ENCODE measurements around the gene LGI2. TPM values are rescaled to one million over a fixed set of nuclear protein-coding genes. Genes with fewer than 3 reads are reported as not detected.

Gene LGI2
- total RNA-seq, 1 donor from 2014 or later = 1.6 TPM

DNA sequence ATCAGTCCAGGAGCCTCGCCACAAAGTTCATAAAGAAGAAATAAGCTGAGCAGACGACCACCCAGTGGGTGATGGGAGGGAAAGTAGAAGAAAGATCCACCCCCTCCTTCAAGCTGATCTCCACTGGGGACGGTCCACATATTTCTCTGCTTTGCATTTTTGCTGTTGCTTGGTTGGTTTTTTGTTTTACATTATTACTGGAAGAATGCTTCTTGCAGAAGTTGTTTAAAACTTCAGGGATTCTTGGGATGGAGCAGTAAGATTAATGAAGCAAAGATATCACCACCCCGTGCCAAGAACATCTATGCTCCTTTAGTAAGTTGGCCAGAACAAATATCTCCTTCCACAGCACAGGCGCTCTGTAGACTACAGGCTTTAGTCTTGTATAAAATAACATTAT, 30.1 kb downstream of the LGI2 start:
- H3K27me3 ChIP-seq (ENCODE audit: control insufficient read depth in 3 of 3, insufficient read depth in 3 of 3, low read length in 3 of 3) = no peaks in the 10 kb centered on the region
- no peak overlapping the region for H3K27ac ChIP-seq (ENCODE audit: low read depth, low read length)
- H3K36me3 ChIP-seq (ENCODE audit: control insufficient read depth in 3 of 3, insufficient read depth in 3 of 3, low read length in 3 of 3) = no peaks in the 10 kb centered on the region
- H3K4me3 ChIP-seq (ENCODE audit: low read length in 3 of 3) = no peak overlapping the region
- H3K9ac ChIP-seq (ENCODE audit: low read depth in 1 of 3, low read length in 3 of 3) = no peak overlapping the region
- H3K4me1 ChIP-seq (ENCODE audit: control insufficient read depth in 3 of 3, insufficient read depth in 3 of 3, low read length in 3 of 3) = peaks cover 0 to 3% (median 2%) of the 10 kb centered on the region in 3 donors
- H3K9me3 ChIP-seq (ENCODE audit: control insufficient read depth in 3 of 3, low read length in 3 of 3) = no peaks in the 10 kb centered on the region

DNA sequence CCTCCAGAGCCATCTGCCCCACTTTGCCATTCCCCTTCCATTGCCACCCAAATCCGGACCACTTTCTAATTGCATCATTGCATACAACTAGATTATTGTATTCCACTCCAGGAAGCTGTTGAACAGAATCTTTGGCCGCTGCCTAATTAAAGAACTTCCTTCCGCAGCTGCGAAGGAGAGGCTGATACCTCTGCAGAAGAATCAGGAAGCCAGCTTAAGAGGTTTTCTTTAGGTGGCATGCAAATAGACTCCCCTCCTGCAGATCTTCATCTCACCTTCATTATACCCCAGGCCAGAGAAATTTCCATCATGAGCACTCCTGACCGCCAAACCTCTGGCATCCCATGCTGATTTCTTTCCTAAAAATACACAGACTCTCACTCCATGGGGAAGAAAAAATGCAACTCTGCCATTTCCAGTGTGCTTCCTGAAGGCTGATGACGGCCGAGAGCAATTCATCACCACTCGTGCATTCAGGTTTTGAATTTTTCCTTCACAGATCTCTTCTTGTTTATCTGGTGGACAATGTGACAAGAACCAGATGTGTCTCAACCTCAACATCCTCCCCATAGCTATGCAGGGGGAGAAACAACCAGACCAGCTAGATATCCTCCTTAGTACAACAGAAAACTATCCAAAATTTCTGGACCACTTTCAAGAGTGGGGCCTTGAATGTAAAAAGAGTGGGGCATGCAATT, 31.2 kb downstream of the LGI2 start:
- Histone ChIP-seq H3K27ac (ENCODE audit: low read depth, low read length) (no peak overlapping the region), H3K36me3 (ENCODE audit: control insufficient read depth in 3 of 3, insufficient read depth in 3 of 3, low read length in 3 of 3) (no peaks in the 10 kb centered on the region), H3K4me1 (ENCODE audit: control insufficient read depth in 3 of 3, insufficient read depth in 3 of 3, low read length in 3 of 3) (peaks cover 0 to 3% (median 2%) of the 10 kb centered on the region in 3 donors), H3K27me3 (ENCODE audit: control insufficient read depth in 3 of 3, insufficient read depth in 3 of 3, low read length in 3 of 3) (no peaks in the 10 kb centered on the region), H3K9me3 (ENCODE audit: control insufficient read depth in 3 of 3, low read length in 3 of 3) (no peaks in the 10 kb centered on the region), H3K9ac (ENCODE audit: low read depth in 1 of 3, low read length in 3 of 3) (no peak overlapping the region), H3K4me3 (ENCODE audit: low read length in 3 of 3) (no peak overlapping the region)

- no peaks in the 10 kb centered on the region for H3K36me3 ChIP-seq (ENCODE audit: control insufficient read depth in 3 of 3, insufficient read depth in 3 of 3, low read length in 3 of 3)
- no peak overlapping the region for H3K27ac ChIP-seq (ENCODE audit: low read depth, low read length)
- no peak overlapping the region for H3K9ac ChIP-seq (ENCODE audit: low read depth in 1 of 3, low read length in 3 of 3)
- H3K4me3 ChIP-seq (ENCODE audit: low read length in 3 of 3) = no peak overlapping the region
- H3K4me1 ChIP-seq (ENCODE audit: control insufficient read depth in 3 of 3, insufficient read depth in 3 of 3, low read length in 3 of 3) = no peaks in the 10 kb centered on the region
- H3K9me3 ChIP-seq (ENCODE audit: control insufficient read depth in 3 of 3, low read length in 3 of 3) = no peaks in the 10 kb centered on the region
- H3K27me3 ChIP-seq (ENCODE audit: control insufficient read depth in 3 of 3, insufficient read depth in 3 of 3, low read length in 3 of 3) = no peaks in the 10 kb centered on the region
Observed at GRCh38 chr4:24995346-24995919, 35.3 kb downstream of the LGI2 start.

DNA sequence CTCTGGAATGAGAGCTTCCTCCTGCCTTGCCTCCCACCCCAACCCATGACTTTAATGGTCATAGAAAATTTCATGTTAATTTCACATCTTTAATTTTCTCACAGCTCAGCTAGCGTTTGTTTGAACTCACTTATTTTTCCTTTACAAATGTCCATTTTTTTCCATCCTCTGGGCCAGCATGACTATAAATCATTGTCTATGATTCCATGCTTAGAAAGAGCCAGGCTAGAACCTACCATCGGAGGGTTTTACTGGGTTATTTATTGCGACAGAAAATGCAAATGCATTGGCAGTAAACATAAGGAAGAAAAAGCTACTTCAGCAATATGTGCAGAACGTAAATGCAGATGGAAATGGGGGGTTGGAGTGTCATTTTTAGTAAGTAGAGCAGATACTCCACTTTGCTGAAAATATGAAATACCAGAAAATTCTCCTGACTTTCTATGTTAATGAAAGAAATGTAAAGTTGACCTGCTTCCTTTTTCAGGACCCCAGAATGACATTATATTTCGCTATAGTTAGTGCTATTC, 37.1 kb downstream of the LGI2 start:
- H3K4me1 ChIP-seq (ENCODE audit: control insufficient read depth in 3 of 3, insufficient read depth in 3 of 3, low read length in 3 of 3) = no peaks in the 10 kb centered on the region
- H3K9me3 ChIP-seq (ENCODE audit: control insufficient read depth in 3 of 3, low read length in 3 of 3) = peaks cover 0 to 3% (median 0%) of the 10 kb centered on the region in 3 donors
- H3K36me3 ChIP-seq (ENCODE audit: control insufficient read depth in 3 of 3, insufficient read depth in 3 of 3, low read length in 3 of 3) = no peaks in the 10 kb centered on the region
- H3K27me3 ChIP-seq (ENCODE audit: control insufficient read depth in 3 of 3, insufficient read depth in 3 of 3, low read length in 3 of 3) = no peaks in the 10 kb centered on the region
- no peak overlapping the region for H3K9ac ChIP-seq (ENCODE audit: low read depth in 1 of 3, low read length in 3 of 3)
- no peak overlapping the region for H3K4me3 ChIP-seq (ENCODE audit: low read length in 3 of 3)
- H3K27ac ChIP-seq (ENCODE audit: low read depth, low read length) = no peak overlapping the region

DNA sequence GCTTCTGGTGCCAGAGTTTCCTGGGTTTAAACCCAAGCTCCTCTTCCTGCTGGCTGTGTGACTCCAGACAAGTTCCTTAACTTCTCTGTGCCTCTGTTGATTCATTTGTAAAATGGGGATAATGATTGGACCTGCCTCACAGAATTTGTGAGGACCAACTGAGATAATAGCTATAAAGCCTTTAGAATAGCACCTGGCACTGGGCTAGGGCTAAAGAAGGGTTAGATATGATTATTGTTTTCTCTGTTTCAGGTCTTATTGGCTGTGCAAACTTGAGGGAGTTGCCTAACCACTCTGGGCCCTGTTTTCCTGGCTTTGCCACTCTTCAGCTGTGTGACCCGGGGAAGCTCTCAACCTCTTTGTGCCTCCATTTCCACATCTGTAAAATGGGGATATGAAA, 37.8 kb downstream of the LGI2 start:
- H3K27me3 ChIP-seq (ENCODE audit: control insufficient read depth in 3 of 3, insufficient read depth in 3 of 3, low read length in 3 of 3) = no peaks in the 10 kb centered on the region
- H3K27ac ChIP-seq (ENCODE audit: low read depth, low read length) = no peak overlapping the region
- H3K9ac ChIP-seq (ENCODE audit: low read depth in 1 of 3, low read length in 3 of 3) = no peak overlapping the region
- no peak overlapping the region for H3K4me3 ChIP-seq (ENCODE audit: low read length in 3 of 3)
- no peaks in the 10 kb centered on the region for H3K4me1 ChIP-seq (ENCODE audit: control insufficient read depth in 3 of 3, insufficient read depth in 3 of 3, low read length in 3 of 3)
- H3K36me3 ChIP-seq (ENCODE audit: control insufficient read depth in 3 of 3, insufficient read depth in 3 of 3, low read length in 3 of 3) = no peaks in the 10 kb centered on the region
- H3K9me3 ChIP-seq (ENCODE audit: control insufficient read depth in 3 of 3, low read length in 3 of 3) = peaks cover 0 to 3% (median 0%) of the 10 kb centered on the region in 3 donors

DNA sequence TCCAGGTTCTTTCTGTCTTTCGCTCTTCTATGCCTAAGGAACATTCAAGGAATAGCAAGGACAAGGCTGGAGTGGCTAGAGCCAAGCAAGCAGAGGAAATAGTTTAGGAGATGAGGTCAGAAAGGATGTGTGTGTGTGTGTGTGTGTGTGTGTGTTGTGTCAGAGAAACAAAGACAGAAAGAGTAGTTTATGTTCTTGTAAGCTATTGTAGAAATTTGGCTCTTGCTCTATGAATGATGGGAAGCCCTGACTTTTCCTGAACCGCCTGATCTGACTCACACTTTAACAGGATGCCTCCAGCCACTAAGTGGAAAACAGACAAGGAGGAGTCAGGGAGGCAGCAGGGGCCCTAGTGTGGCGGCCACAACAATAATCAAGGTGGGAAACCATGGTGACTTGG, 39.7 kb downstream of the LGI2 start:
- Histone ChIP-seq H3K27ac (ENCODE audit: low read depth, low read length) (peak overlapping the region; percentile 52), H3K9ac (ENCODE audit: low read depth in 1 of 3, low read length in 3 of 3) (no peak overlapping the region), H3K4me1 (ENCODE audit: control insufficient read depth in 3 of 3, insufficient read depth in 3 of 3, low read length in 3 of 3) (no peaks in the 10 kb centered on the region), H3K27me3 (ENCODE audit: control insufficient read depth in 3 of 3, insufficient read depth in 3 of 3, low read length in 3 of 3) (no peaks in the 10 kb centered on the region), H3K36me3 (ENCODE audit: control insufficient read depth in 3 of 3, insufficient read depth in 3 of 3, low read length in 3 of 3) (no peaks in the 10 kb centered on the region), H3K4me3 (ENCODE audit: low read length in 3 of 3) (no peak overlapping the region), H3K9me3 (ENCODE audit: control insufficient read depth in 3 of 3, low read length in 3 of 3) (peaks cover 0 to 3% (median 0%) of the 10 kb centered on the region in 3 donors)

DNA sequence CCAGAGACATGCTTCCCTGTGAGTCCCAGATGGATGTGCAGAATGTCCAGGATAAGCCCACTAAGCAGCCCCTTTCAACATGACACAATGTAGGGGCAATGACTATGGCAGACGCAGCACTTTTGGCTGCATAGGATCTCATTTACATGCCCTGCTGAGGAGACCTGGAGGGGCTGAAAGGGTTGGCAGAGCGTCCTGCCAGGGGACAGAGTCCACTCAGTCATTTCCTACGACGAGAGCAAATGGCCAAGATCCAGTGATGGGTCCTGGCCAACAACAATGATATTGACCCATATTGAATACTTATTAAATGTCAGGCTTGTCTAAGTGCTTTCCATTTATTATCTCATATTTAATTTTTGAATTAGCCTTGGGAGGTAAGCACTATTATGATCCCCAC, 41.4 kb downstream of the LGI2 start:
- H3K9ac ChIP-seq (ENCODE audit: low read depth in 1 of 3, low read length in 3 of 3) = no peak overlapping the region
- peaks cover 0 to 3% (median 0%) of the 10 kb centered on the region in 3 donors for H3K4me1 ChIP-seq (ENCODE audit: control insufficient read depth in 3 of 3, insufficient read depth in 3 of 3, low read length in 3 of 3)
- H3K9me3 ChIP-seq (ENCODE audit: control insufficient read depth in 3 of 3, low read length in 3 of 3) = peaks cover 0 to 3% (median 0%) of the 10 kb centered on the region in 3 donors
- no peak overlapping the region for H3K4me3 ChIP-seq (ENCODE audit: low read length in 3 of 3)
- H3K27me3 ChIP-seq (ENCODE audit: control insufficient read depth in 3 of 3, insufficient read depth in 3 of 3, low read length in 3 of 3) = no peaks in the 10 kb centered on the region
- H3K36me3 ChIP-seq (ENCODE audit: control insufficient read depth in 3 of 3, insufficient read depth in 3 of 3, low read length in 3 of 3) = no peaks in the 10 kb centered on the region
- no peak overlapping the region for H3K27ac ChIP-seq (ENCODE audit: low read depth, low read length)

DNA sequence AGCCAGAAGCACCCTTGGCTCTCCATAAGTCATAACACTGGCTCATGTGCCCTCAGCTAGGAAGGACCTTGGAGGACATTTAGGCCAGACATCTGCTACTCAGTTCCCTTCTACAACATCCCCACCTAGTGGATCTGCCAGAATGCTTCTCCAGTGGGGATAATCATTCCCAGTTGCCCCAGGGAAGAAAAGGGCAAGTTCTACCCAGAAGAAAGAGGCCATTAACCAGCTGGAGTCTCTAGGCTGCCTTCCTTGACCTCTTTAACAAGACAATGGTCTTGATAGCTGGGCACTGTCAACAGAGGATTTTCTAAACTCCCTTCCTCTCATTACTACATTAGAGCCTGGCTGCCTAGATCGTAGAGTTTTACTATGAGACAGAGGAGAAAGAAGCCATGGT, 42.0 kb downstream of the LGI2 start:
- no peaks in the 10 kb centered on the region for H3K27me3 ChIP-seq (ENCODE audit: control insufficient read depth in 3 of 3, insufficient read depth in 3 of 3, low read length in 3 of 3)
- no peak overlapping the region for H3K4me3 ChIP-seq (ENCODE audit: low read length in 3 of 3)
- H3K9ac ChIP-seq (ENCODE audit: low read depth in 1 of 3, low read length in 3 of 3) = no peak overlapping the region
- H3K36me3 ChIP-seq (ENCODE audit: control insufficient read depth in 3 of 3, insufficient read depth in 3 of 3, low read length in 3 of 3) = no peaks in the 10 kb centered on the region
- peaks cover 0 to 3% (median 0%) of the 10 kb centered on the region in 3 donors for H3K4me1 ChIP-seq (ENCODE audit: control insufficient read depth in 3 of 3, insufficient read depth in 3 of 3, low read length in 3 of 3)
- H3K9me3 ChIP-seq (ENCODE audit: control insufficient read depth in 3 of 3, low read length in 3 of 3) = peaks cover 0 to 3% (median 0%) of the 10 kb centered on the region in 3 donors
- no peak overlapping the region for H3K27ac ChIP-seq (ENCODE audit: low read depth, low read length)

DNA sequence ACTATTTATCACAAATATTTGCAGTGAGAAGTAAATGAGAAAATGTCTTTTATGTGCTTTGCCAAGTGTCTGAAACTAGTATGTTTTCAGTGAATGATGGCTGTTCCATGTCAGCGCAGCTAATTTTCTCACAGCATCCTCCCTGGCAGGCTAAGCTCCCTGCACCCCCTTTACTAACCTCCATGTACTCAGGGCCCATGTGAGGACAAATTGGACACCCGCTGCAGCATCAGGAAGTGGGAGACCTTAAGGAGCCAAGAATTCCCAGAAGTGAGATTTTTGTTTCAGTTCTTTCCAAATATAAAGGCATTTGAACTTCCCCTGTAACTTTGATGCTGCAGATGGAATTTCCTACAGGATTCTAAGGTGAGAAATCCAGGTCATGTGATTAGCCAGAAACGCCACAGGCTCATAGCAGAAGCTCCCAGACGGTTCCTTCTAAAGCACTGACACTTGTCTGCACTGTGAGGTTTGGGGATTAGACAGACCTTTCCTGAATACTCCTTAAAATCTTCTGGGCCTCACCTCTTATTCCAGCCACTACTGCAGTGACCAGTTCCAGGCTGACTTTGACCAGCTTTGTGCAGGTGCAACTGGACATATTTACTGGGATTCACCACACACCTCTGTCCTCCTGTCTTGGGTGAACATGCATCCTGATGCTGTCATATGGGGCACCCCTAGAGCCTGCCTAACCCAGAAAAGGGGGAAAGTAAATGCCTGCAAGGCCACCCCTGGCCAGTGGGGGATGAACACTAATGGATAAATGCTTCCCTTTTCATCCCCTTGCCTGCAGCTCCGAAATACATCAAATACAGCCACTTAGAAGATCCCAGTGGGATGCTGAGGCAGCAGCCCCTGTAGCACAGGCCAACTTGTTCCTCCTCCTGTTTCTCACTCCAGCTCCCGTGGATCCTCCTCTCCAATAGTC, 45.9 kb downstream of the LGI2 start:
- Histone ChIP-seq H3K36me3 (ENCODE audit: control insufficient read depth in 3 of 3, insufficient read depth in 3 of 3, low read length in 3 of 3) (no peaks in the 10 kb centered on the region), H3K27ac (ENCODE audit: low read depth, low read length) (peak overlapping the region; percentile 21), H3K9me3 (ENCODE audit: control insufficient read depth in 3 of 3, low read length in 3 of 3) (peaks cover 0 to 3% (median 0%) of the 10 kb centered on the region in 3 donors), H3K27me3 (ENCODE audit: control insufficient read depth in 3 of 3, insufficient read depth in 3 of 3, low read length in 3 of 3) (no peaks in the 10 kb centered on the region), H3K9ac (ENCODE audit: low read depth in 1 of 3, low read length in 3 of 3) (no peak overlapping the region), H3K4me1 (ENCODE audit: control insufficient read depth in 3 of 3, insufficient read depth in 3 of 3, low read length in 3 of 3) (peaks cover 0 to 6% (median 2%) of the 10 kb centered on the region in 3 donors), H3K4me3 (ENCODE audit: low read length in 3 of 3) (no peak overlapping the region)

Data from skeletal muscle tissue (tissue), 4 donors.